ENCODE measurements around the gene UBE2I.

UBE2I gene

DNA sequence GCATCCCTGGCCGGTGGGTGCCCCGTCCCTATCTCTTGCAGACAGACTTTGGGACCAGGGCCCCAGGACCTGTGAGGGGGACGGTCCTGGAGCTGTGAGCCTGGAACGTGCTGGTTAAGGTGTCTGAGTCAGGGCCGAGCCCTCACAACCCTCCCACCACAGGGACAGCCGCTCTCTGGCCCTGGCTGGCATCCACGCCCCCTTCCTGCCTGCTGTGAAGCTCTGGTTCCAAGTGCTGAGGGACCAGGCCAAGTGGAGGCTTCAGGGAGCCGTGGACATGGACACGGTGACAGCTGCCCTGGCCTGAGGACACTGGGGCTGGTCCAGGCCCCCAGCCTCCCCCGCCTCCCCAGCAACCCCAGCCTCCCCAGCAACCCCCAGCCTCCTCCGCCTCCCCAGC, 35.7 kb downstream of the UBE2I start:
- H3K36me3 ChIP-seq (ENCODE audit: insufficient read depth, low read length), result peaks cover 23% of the 10 kb centered on the region
- H2AFZ ChIP-seq (ENCODE audit: low read depth, low read length), result no peak overlapping the region
- H3K4me2 ChIP-seq (ENCODE audit: insufficient read depth, low read length), result no peak overlapping the region
- H4K20me1 ChIP-seq (ENCODE audit: insufficient read depth, low read length), result peaks cover 35% of the 10 kb centered on the region
- no peaks in the 10 kb centered on the region for H3K9me3 ChIP-seq (ENCODE audit: insufficient read depth, low read length, severe bottlenecking)
- no peak overlapping the region for H3K27ac ChIP-seq (ENCODE audit: low read length)
- H3K27me3 ChIP-seq (ENCODE audit: insufficient read depth, low read length, poor library complexity), result no peaks in the 10 kb centered on the region
- DNase-seq, result no peak
- H3K4me1 ChIP-seq (ENCODE audit: insufficient read depth, low read length), result peaks cover 40% of the 10 kb centered on the region
- peaks cover 6% of the 10 kb centered on the region for H3K79me2 ChIP-seq (ENCODE audit: insufficient read depth, low read length)
- no peak for ATAC-seq (ENCODE audit: insufficient read depth, low read depth)
- H3K9ac ChIP-seq (ENCODE audit: low read depth, low read length), result no peak overlapping the region
- H3K4me3 ChIP-seq (ENCODE audit: low read depth in 1 of 2, low read length in 2 of 2), result no peak overlapping the region
- TF ChIP-seq, protein P1, sequence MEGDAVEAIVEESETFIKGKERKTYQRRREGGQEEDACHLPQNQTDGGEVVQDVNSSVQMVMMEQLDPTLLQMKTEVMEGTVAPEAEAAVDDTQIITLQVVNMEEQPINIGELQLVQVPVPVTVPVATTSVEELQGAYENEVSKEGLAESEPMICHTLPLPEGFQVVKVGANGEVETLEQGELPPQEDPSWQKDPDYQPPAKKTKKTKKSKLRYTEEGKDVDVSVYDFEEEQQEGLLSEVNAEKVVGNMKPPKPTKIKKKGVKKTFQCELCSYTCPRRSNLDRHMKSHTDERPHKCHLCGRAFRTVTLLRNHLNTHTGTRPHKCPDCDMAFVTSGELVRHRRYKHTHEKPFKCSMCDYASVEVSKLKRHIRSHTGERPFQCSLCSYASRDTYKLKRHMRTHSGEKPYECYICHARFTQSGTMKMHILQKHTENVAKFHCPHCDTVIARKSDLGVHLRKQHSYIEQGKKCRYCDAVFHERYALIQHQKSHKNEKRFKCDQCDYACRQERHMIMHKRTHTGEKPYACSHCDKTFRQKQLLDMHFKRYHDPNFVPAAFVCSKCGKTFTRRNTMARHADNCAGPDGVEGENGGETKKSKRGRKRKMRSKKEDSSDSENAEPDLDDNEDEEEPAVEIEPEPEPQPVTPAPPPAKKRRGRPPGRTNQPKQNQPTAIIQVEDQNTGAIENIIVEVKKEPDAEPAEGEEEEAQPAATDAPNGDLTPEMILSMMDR (IDR thresholded peaks at IDR 0.05; ENCODE audit: borderline replicate concordance, extremely low read depth, low read length, poor library complexity, severe bottlenecking), result no peak

DNA sequence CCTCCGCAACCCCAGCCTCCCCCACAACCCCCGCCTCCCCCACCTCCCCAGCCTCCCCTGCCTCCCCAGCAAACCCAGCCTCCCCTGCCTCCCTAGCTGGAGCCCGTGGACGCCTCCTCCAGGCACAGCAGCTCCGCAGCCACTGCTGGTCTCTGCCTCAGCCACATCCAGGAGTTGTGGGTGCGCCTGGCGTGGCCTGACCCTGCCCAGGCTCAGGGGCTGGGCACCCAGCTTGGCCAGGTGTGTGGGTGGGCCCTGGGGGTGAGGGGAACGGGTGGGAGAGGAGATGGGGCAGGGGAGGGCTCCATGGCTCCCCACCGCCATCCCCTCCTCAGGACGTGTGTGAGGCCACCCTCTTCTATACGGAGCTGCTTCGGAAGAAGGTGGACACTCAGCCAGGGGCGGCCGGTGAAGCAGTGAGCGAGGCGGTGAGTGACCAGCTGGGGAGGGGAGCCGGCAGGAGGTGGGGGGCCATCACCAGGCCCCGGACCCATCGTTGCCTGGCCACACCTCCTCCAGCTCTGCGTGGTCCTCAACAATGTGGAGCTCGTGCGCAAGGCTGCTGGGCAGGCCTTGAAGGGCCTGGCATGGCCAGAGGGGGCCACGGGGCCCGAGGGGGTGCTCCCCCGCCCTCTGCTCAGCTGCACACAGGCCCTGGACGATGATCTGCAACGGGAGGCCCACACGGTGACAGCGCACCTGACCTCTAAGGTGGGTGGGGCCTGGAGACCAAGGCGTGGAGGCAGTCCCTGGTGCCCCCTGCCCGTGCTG, 36.4 kb downstream of the UBE2I start:
- ATAC-seq (ENCODE audit: insufficient read depth, low read depth) (no peak), DNase-seq (no peak)
- Histone ChIP-seq H3K4me2 (ENCODE audit: insufficient read depth, low read length) (no peak overlapping the region), H3K4me1 (ENCODE audit: insufficient read depth, low read length) (peaks cover 48% of the 10 kb centered on the region), H4K20me1 (ENCODE audit: insufficient read depth, low read length) (peaks cover 37% of the 10 kb centered on the region), H3K9me3 (ENCODE audit: insufficient read depth, low read length, severe bottlenecking) (no peaks in the 10 kb centered on the region), H3K27ac (ENCODE audit: low read length) (no peak overlapping the region), H3K9ac (ENCODE audit: low read depth, low read length) (no peak overlapping the region), H3K4me3 (ENCODE audit: low read depth in 1 of 2, low read length in 2 of 2) (no peak overlapping the region), H2AFZ (ENCODE audit: low read depth, low read length) (no peak overlapping the region), H3K79me2 (ENCODE audit: insufficient read depth, low read length) (peaks cover 14% of the 10 kb centered on the region), H3K36me3 (ENCODE audit: insufficient read depth, low read length) (peaks cover 30% of the 10 kb centered on the region), H3K27me3 (ENCODE audit: insufficient read depth, low read length, poor library complexity) (no peaks in the 10 kb centered on the region)
- TF ChIP-seq, protein P1 (IDR thresholded peaks at IDR 0.05; ENCODE audit: borderline replicate concordance, extremely low read depth, low read length, poor library complexity, severe bottlenecking), result no peak
- no peak for TF ChIP-seq EZH2 (IDR thresholded peaks at IDR 0.05; ENCODE audit: borderline replicate concordance, low read depth, low read length, severe bottlenecking)

DNA sequence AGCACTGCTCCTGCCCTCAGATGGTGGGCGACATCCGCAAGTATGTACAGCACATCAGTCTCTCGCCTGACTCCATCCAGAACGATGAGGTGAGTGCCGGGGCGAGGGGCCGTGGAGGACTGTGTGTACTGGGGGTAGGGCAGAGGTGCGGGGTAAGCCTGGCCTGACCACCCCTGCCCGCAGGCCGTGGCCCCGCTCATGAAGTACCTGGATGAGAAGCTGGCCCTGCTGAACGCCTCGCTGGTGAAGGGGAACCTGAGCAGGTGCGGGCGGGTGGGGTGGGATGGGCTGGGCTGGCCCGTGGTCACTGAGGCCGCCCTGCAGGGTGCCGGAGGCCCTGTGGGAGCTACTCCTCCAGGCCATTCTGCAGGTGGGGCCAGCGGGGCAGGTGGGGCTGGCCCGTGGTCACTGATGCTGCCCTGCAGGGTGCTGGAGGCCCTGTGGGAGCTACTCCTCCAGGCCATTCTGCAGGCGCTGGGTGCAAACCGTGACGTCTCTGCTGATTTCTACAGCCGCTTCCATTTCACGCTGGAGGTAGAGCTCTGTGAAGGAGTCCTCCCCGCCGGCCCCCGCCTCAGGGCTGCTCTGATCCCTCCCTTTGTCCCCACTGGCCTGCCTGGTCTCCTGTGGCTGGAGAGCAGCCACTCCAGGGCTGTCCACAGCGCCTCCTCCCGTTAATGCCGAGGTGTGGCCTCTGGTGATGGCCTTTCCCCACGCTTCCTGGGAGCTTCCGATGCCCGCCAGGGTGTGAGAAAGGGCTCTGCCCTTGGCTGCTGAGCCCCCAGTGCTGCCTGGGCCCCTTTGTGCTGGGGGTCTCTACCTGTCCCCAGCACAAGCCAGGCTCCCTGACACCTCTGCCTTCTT, 37.2 kb downstream of the UBE2I start:
- Histone ChIP-seq H3K4me2 (ENCODE audit: insufficient read depth, low read length) (no peak overlapping the region), H3K4me3 (ENCODE audit: low read depth in 1 of 2, low read length in 2 of 2) (no peak overlapping the region), H3K9me3 (ENCODE audit: insufficient read depth, low read length, severe bottlenecking) (no peaks in the 10 kb centered on the region), H2AFZ (ENCODE audit: low read depth, low read length) (no peak overlapping the region), H3K79me2 (ENCODE audit: insufficient read depth, low read length) (peaks cover 22% of the 10 kb centered on the region), H3K9ac (ENCODE audit: low read depth, low read length) (no peak overlapping the region), H3K27ac (ENCODE audit: low read length) (no peak overlapping the region), H3K4me1 (ENCODE audit: insufficient read depth, low read length) (peaks cover 52% of the 10 kb centered on the region), H4K20me1 (ENCODE audit: insufficient read depth, low read length) (peaks cover 36% of the 10 kb centered on the region), H3K36me3 (ENCODE audit: insufficient read depth, low read length) (peaks cover 35% of the 10 kb centered on the region), H3K27me3 (ENCODE audit: insufficient read depth, low read length, poor library complexity) (no peaks in the 10 kb centered on the region)
- DNase-seq (no peak), ATAC-seq (ENCODE audit: insufficient read depth, low read depth) (no peak)
- TF ChIP-seq, protein P1 (IDR thresholded peaks at IDR 0.05; ENCODE audit: borderline replicate concordance, extremely low read depth, low read length, poor library complexity, severe bottlenecking), result no peak
